HS-5 (cell line): Measurements from ENCODE around the gene DNAH10.
"Not testable (repeated sequence)": the region's sequence is repeated elsewhere in the genome, so short reads cannot be mapped to it uniquely, and the experiment has no call there.

ENCODE experiments used
- DNase-seq: peaks from one replicate; pipeline ENCODE4 v3.0.0-alpha.2; 2012; ENCODE audit warnings: low read depth

DNAH10 gene

DNA sequence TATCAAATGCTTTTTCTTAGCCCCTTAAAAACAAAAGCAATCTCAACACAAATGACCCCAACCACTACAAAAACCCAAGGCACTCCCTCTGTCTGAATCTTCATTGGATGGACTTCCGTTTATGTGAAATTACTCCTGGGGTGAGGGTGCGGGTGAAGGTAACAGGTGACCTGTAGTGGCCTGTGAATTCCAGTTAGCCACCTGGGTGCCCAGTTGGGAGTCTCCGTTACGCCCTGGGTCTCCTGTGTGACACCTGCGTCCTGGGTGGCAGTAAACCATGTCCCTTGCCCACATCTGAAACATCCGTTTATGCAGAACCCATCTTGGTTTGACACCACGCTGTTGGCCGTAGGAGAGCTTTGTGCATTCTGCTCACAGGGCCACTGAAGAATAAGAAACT is 148.0 kb downstream of the DNAH10 start:
- DNase-seq, result no peak

- no peak for DNase-seq
Observed at GRCh38 chr12:123910761-123911193, 148.7 kb downstream of the DNAH10 start.

GRCh38 chr12:123911672-123912409 is 149.7 kb downstream of the DNAH10 start:
- DNase-seq, result not testable (repeated sequence)

GRCh38 chr12:123912415-123913380 is 150.6 kb downstream of the DNAH10 start:
- no peak for DNase-seq

DNA sequence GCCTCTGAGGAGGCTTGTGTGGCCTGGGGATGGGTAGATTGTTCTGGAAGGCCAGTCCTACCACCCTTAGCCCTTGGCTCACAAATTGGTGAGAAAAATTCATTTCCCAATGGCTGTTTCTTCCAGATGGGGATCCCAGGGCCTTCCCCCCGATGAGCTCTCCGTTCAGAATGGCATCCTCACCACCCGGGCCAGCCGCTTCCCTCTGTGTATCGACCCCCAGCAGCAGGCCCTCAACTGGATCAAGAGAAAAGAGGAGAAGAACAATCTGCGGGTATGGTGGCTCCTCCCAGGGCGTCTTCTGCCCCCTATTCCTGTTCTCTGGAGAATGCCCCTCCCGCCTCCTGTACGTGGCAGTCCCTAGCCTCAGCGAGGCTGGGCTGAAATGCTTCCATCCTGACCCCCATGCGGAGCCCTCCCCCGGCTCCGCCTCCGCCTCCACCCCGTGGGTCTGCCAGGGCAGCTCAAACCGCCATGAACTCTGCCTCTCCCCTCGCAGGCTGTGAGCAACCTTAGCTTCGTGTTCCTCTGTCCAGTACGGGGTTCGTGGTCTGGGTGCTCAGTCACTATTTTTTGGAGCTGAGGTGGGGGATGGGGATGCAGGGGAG is 152.7 kb downstream of the DNAH10 start:
- DNase-seq, result no peak

GRCh38 chr12:123916729-123917128 is 154.6 kb downstream of the DNAH10 start:
- DNase-seq, result no peak

DNA sequence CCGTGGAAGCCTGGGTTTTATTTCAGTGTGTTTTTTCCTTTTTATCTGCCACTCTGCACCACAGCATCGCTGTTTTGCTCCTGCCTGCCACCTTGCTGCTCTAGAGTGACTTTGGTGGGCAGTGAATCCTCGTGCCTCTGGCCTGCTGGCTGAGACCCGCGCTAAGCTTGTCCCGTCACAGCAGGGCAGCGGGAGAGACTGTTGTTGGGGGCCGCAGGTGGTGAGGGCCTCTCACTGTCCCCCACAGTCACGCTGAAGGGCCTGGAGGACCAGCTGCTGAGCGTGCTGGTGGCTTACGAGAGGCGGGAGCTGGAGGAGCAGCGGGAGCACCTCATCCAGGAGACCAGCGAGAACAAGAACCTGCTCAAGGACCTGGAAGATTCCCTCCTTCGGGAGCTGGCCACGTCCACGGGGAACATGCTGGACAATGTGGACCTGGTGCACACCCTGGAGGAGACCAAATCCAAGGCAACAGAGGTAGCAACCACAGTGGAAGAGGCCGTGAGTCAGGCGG is 155.3 kb downstream of the DNAH10 start:
- DNase-seq, result no peak

- no peak for DNase-seq
Observed at GRCh38 chr12:123919980-123920360, 157.9 kb downstream of the DNAH10 start.

DNA sequence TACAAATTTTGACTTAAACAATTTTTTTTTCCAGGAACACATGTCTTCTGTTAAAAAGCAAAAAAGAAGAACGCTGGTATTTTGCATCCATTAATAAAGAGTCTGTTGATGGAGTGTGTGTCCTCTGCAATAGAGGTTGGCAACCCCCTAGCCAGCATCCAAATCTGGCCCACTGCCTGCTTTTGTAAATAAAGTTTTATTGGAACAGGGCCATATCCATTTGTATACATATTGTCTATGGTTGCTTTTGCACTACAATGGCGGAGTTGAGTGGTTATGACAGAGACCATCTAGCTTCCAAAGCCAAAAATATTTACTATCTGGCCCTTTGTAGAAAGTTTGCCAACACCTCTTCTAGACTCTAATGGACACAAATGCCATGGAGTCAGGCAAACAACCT is 160.9 kb downstream of the DNAH10 start:
- DNase-seq, result no peak

DNA sequence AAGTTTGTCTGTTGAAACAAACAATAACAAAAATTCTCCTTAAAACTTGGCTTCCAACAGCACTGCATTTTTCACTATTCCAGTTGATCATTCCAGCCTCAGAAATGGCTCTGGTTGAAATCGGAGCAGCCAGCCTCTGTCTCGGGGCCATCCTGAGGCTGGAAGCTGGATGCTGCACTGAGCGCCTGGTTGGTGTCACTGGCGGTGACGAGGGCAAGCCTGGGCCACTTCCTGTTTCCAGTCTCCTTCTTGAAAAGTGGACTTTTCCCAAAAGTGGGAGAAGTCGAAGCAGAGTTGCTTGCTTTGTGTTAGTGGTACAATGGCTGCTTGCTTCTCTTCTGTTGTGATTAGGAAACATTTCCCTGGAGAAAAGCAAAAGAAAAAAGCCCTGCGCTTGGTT is 161.8 kb downstream of the DNAH10 start:
- DNase-seq, result no peak

DNA sequence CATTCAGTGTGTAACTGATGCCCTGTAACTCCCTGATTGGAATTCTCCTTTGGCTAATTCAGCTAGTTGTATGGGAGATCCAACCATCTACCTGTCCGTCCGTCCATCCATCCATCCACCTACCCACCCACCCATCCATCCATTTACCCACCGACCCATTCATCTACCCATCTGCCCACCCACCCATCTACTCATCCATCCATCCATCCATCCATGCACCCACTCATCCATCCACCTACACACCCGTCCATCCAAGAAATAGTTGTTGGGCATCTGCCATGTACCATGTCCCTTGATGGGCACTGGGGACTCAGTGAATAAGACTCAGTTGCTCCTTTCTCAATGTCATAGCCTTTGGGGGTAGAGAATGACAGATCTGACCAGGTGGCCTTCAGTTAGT is 162.4 kb downstream of the DNAH10 start:
- no peak for DNase-seq

GRCh38 chr12:123928274-123928865 is 166.3 kb downstream of the DNAH10 start:
- no peak for DNase-seq

- DNase-seq, result no peak
Observed at GRCh38 chr12:123928897-123929296, 166.8 kb downstream of the DNAH10 start.

DNA sequence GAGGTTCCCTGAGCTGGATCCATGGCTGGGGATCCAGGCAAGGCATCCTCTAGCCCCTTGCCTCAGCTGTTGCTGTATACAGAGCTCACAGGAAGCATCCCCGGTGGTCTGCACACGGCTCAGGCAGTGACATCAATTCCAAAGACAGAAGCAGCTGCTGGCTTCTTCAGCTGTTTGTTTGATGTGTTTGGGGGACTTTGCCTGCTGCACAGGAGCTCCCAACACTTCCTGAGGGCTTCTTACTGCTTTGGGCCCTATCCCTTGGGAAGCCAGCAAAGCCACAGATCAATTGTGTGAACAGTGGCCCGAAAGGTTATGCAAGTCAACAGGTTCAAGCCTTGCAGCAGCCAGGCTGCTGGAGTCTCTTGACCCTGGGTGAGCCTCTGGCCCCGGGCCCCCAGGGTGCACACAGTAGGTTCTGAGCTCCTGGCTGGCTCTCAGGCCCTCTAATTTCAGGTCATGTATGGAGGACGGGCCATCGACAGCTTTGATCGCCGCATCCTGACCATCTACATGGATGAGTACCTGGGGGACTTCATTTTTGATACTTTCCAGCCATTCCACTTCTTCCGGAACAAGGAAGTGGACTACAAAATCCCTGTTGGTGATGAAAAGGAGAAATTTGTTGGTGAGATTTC is 168.0 kb downstream of the DNAH10 start:
- no peak for DNase-seq

DNA sequence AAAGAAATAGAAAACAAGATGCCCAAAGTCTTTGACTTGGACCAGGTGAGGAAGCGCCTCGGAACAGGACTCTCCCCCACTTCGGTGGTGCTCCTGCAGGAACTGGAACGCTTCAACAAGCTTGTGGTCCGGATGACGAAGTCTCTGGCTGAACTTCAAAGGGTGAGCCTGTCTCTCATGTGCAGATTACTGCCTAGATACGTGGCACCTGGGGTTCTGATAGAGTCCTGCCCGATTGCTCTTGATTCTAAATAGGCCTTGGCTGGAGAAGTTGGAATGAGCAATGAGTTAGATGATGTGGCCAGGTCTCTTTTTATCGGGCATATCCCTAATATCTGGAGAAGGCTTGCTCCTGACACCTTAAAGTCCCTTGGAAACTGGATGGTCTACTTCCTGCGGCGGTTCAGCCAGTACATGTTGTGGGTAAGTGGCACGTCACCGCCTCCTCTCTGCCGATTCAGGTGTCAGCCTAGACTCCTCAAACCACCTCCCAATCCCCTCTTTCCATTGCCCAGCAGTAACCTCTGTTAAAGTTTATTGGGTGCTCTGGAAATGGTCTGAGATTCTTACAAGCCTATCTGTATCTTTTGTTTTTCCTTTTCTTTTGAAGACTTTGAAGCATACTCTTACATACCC is 169.7 kb downstream of the DNAH10 start:
- DNase-seq, result no peak

- DNase-seq, result no peak
Observed at GRCh38 chr12:123933214-123933613, 171.1 kb downstream of the DNAH10 start.

GRCh38 chr12:123934016-123934620 is 172.0 kb downstream of the DNAH10 start:
- no peak for DNase-seq

DNA sequence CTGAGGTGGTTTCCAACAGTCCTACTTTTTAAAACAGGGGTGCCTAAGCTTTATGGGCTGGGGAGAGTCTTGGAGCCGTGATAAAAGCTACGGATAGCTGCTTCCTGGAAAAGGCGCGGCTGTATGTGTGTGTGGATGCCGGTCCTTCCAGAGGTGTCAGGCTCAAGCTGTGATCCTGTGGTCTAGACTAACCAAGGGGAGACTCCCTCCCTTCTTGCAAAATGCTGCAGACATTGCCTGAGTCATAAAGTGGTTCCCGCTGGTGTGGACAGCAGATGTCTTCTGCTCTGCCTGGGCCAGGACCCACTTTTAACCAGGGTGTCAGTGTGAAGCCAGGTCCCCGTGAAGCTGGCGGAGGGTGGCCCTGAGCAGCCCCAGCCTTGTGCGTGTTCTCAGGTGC is 172.7 kb downstream of the DNAH10 start:
- peak; percentile 10 for DNase-seq

- no peak for DNase-seq
Observed at GRCh38 chr12:123935956-123936355, 173.9 kb downstream of the DNAH10 start.

- DNase-seq, result no peak
Observed at GRCh38 chr12:123936471-123936870, 174.4 kb downstream of the DNAH10 start.
